Hepatocyte (in vitro differentiated cells): ENCODE results near the gene AADAT. TPM values are rescaled to one million over a fixed set of nuclear protein-coding genes. Genes with fewer than 3 reads are reported as not detected.

Source experiments
- DNase-seq: peaks from one replicate; pipeline ENCODE4 v3.0.0-alpha.2; 2016; ENCODE audit warnings: low spot score
- H2AFZ ChIP-seq: fragments of 200-600 bp; sonication (generic); 2 replicates; pipeline ENCODE4 v1.6.0; 2016; ENCODE audit warnings: antibody characterized with exemption, mild to moderate bottlenecking
- H3K27ac ChIP-seq: fragments of 200-600 bp; sonication (generic); 2 replicates; pipeline ENCODE4 v1.5.1; 2016; ENCODE audit warnings: mild to moderate bottlenecking
- H3K27me3 ChIP-seq: fragments of 200-600 bp; sonication (generic); 2 replicates; pipeline ENCODE4 v1.6.1; 2016
- H3K36me3 ChIP-seq: fragments of 200-600 bp; sonication (generic); replicated peaks from 2 replicates; pipeline ENCODE4 v1.5.1; 2016; ENCODE audit warnings: low read depth; ENCODE audit not compliant: insufficient read depth
- H3K4me1 ChIP-seq: fragments of 200-600 bp; sonication (generic); 2 replicates; pipeline ENCODE4 v1.5.1; 2016; ENCODE audit warnings: mild to moderate bottlenecking, moderate library complexity; ENCODE audit not compliant: insufficient read depth
- H3K4me2 ChIP-seq: fragments of 200-600 bp; sonication (generic); 2 replicates; pipeline ENCODE4 v1.6.0; 2016
- H3K4me3 ChIP-seq: fragments of 200-600 bp; sonication (generic); 2 replicates; pipeline ENCODE4 v1.5.1; 2016; ENCODE audit warnings: mild to moderate bottlenecking
- H3K79me2 ChIP-seq: fragments of 200-600 bp; sonication (generic); 2 replicates; pipeline ENCODE4 v1.6.0; 2017; ENCODE audit warnings: mild to moderate bottlenecking
- H3K9me2 ChIP-seq: fragments of 200-600 bp; sonication (generic); replicated peaks from 2 replicates; pipeline ENCODE4 v1.6.0; 2017; ENCODE audit warnings: mild to moderate bottlenecking; ENCODE audit not compliant: insufficient read depth
- H3K9me3 ChIP-seq: fragments of 200-600 bp; sonication (generic); 2 replicates; pipeline ENCODE4 v1.5.1; 2016; ENCODE audit warnings: low read depth, mild to moderate bottlenecking
- H4K20me1 ChIP-seq: fragments of 200-600 bp; sonication (generic); 2 replicates; pipeline ENCODE4 v1.6.0; 2016; ENCODE audit warnings: mild to moderate bottlenecking; ENCODE audit not compliant: insufficient read depth, poor library complexity, severe bottlenecking
- EZH2 ChIP-seq: fragments of 200-600 bp; sonication (generic); IDR thresholded peaks from 2 replicates; pipeline ENCODE4 v1.6.1; 2016; ENCODE audit warnings: antibody characterized with exemption, mild to moderate bottlenecking, borderline replicate concordance
- EZH2phosphoT487 ChIP-seq: fragments of 200-600 bp; sonication (generic); IDR thresholded peaks from one replicate; pipeline ENCODE4 v1.6.1; 2018; ENCODE audit warnings: antibody characterized with exemption, mild to moderate bottlenecking, low read depth, moderate library complexity; ENCODE audit not compliant: unreplicated experiment, severe bottlenecking
- WGBS: methylation state at CpG from one replicate; pipeline ENCODE4 v1.1.6; 2016; ENCODE audit warnings: low lambda C conversion rate; ENCODE audit errors: missing lambda C conversion rate; 5-methylcytosine and 5-hydroxymethylcytosine counted together
- polyA plus RNA-seq: library from polyadenylated mRNA; unstranded; fragments of >200 nt; fragmentation: Nextera tagmentation; extraction: Ambion mirVana; gene quantifications from 2 replicates; pipeline ENCODE4 v1.2.1, GENCODE V29; 2016
- total RNA-seq: library from RNA; depleted of rRNA; stranded (reverse); fragments of >200 nt; gene quantifications from 2 replicates; pipeline ENCODE4 v1.2.3, GENCODE V29; 2014
- TF ChIP-seq, protein P1 (sequence below): fragments of 200-600 bp; sonication (generic); IDR thresholded peaks from 2 replicates; pipeline ENCODE4 v1.5.1; 2016; ENCODE audit warnings: antibody characterized with exemption, mild to moderate bottlenecking; ENCODE audit not compliant: poor library complexity

Gene AADAT
- total and polyA plus RNA-seq, 2 experiments from 2014 or later: 10.3 to 11.1 TPM

DNA sequence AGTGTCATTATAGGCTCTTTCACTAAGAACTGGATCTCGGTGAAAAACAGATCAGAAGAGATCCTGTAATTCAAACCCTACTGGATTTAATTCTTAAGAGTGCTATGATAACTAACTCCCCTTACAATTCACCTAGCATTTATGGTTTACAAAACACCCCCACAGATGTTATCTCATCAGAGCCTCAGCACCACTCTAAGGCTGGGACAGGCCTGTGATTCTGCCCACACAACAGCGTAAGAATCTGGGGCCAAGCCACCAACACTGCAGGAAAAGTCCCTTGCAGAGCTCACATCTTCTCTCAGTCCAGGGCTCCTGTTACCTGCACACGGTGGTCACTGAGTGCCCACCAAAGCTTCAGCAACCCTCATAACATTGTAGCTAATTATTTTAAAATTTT is 72.5 kb downstream of the AADAT start:
- H2AFZ ChIP-seq: no peak overlapping the region
- WGBS: 80% methylated on average over 3 of the region's 3 CpGs
- no peaks in the 10 kb centered on the region for H3K79me2 ChIP-seq
- TF ChIP-seq, protein P1, sequence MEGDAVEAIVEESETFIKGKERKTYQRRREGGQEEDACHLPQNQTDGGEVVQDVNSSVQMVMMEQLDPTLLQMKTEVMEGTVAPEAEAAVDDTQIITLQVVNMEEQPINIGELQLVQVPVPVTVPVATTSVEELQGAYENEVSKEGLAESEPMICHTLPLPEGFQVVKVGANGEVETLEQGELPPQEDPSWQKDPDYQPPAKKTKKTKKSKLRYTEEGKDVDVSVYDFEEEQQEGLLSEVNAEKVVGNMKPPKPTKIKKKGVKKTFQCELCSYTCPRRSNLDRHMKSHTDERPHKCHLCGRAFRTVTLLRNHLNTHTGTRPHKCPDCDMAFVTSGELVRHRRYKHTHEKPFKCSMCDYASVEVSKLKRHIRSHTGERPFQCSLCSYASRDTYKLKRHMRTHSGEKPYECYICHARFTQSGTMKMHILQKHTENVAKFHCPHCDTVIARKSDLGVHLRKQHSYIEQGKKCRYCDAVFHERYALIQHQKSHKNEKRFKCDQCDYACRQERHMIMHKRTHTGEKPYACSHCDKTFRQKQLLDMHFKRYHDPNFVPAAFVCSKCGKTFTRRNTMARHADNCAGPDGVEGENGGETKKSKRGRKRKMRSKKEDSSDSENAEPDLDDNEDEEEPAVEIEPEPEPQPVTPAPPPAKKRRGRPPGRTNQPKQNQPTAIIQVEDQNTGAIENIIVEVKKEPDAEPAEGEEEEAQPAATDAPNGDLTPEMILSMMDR: no peak
- no peak for TF ChIP-seq EZH2
- no peak for TF ChIP-seq EZH2phosphoT487
- H4K20me1 ChIP-seq: no peaks in the 10 kb centered on the region
- no peak for DNase-seq
- no peak overlapping the region for H3K27ac ChIP-seq
- H3K4me3 ChIP-seq: no peak overlapping the region
- no peaks in the 10 kb centered on the region for H3K9me2 ChIP-seq
- H3K4me1 ChIP-seq: no peaks in the 10 kb centered on the region
- H3K36me3 ChIP-seq: no peaks in the 10 kb centered on the region
- no peaks in the 10 kb centered on the region for H3K9me3 ChIP-seq
- no peak overlapping the region for H3K4me2 ChIP-seq
- H3K27me3 ChIP-seq: no peaks in the 10 kb centered on the region

DNA sequence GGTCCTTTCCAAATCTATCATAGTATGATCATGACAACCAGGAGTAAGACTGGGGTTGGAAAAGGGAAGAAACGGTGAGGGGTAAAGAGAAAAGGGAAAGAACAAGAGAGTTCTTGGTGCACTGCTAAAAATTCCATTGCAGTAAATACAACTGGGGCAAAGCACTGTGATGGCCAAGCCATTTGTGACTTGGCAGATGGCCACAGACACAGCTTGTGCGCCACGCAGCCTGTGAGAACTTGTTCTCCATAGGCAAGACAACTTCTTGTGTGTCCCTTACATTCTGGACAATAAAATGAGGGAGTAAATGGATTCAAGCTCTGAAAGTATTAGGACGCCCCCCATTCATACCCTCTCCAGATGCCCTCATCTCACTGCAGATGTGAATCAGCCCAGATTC is 74.5 kb downstream of the AADAT start:
- Histone ChIP-seq H3K9me3 (no peaks in the 10 kb centered on the region), H3K4me1 (no peaks in the 10 kb centered on the region), H3K79me2 (no peaks in the 10 kb centered on the region), H3K27ac (no peak overlapping the region), H3K4me3 (no peak overlapping the region), H3K36me3 (no peaks in the 10 kb centered on the region), H2AFZ (no peak overlapping the region), H4K20me1 (no peaks in the 10 kb centered on the region), H3K4me2 (no peak overlapping the region), H3K9me2 (no peaks in the 10 kb centered on the region), H3K27me3 (no peaks in the 10 kb centered on the region)
- 100% methylated on average over 4 of the region's 4 CpGs for WGBS
- no peak for TF ChIP-seq EZH2phosphoT487
- no peak for TF ChIP-seq EZH2
- TF ChIP-seq, protein P1: no peak
- DNase-seq: no peak

DNA sequence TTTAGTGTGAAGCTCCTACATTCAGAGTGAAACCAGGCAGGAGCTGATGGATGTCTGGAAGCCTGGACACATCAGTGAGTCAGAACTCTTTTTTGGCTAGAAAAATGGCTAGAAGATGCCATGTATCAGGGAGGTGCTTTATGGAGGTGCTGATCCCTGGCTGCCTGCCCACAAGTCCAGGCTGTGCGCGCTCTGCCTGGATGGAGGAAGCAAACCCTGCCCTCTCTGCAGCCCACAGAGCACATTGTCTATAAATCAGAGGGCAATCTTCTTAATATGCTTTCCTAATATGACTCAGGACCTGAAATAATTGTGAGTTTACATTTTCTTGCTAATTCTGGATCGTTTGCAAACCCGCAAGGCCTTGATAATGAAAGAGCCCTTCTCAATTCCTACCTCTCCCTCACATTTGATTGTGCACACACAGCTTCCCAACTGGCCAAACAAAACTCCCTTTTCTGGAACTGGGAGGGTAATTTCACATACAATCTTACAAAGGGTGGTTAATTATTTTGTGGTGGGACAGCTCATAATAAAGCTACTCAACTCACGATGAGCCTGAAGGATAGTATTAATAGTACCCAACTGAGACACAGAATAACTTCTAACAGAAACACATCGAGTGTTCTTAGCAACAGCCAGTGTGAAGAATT is 75.3 kb downstream of the AADAT start:
- no peaks in the 10 kb centered on the region for H4K20me1 ChIP-seq
- no peaks in the 10 kb centered on the region for H3K27me3 ChIP-seq
- H3K4me2 ChIP-seq: no peak overlapping the region
- no peak for DNase-seq
- no peaks in the 10 kb centered on the region for H3K36me3 ChIP-seq
- H3K9me2 ChIP-seq: no peaks in the 10 kb centered on the region
- H3K4me3 ChIP-seq: no peak overlapping the region
- no peaks in the 10 kb centered on the region for H3K9me3 ChIP-seq
- H2AFZ ChIP-seq: no peak overlapping the region
- no peaks in the 10 kb centered on the region for H3K4me1 ChIP-seq
- no peaks in the 10 kb centered on the region for H3K79me2 ChIP-seq
- WGBS: 81% methylated on average over 6 of the region's 6 CpGs
- no peak overlapping the region for H3K27ac ChIP-seq
- TF ChIP-seq EZH2 (no peak), EZH2phosphoT487 (no peak)
- TF ChIP-seq, protein P1: no peak
